HFF-Myc (cell line): Measurements from ENCODE around the gene SAMD3.

ENCODE experiments used
- DNase-seq: peaks from one replicate; pipeline ENCODE4 v3.0.0-alpha.2; 2011; ENCODE audit warnings: low read depth; ENCODE audit errors: extremely low read depth
- H3K4me3 ChIP-seq: replicated peaks from 2 replicates; pipeline ENCODE4 v1.5.1; 2011; ENCODE audit warnings: low read depth, mild to moderate bottlenecking, control low read depth, low read length
- TF ChIP-seq, protein P1 (sequence below): IDR thresholded peaks from 2 replicates; pipeline ENCODE4 v1.5.1; 2012; ENCODE audit warnings: mild to moderate bottlenecking, low read depth, low read length, control low read depth; ENCODE audit errors: missing control alignments

SAMD3 gene

DNA sequence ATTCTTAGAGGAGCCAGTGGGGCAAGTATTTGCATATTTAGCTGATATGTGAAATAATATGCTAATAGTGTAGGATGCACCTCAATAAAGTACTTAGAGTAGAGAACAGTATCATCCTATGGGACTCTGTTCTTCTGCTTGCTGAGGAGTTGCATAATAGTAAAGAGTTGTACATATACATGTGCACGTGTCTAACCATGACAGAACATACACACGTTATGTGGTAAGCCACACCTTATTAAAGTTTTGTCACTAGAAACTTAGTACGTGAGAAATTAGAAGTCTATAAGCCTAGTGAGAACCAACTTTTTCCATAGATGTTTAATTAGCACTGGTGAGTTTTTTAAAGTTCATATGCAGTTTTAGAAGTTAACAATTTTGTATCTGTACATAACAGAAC is 123.6 kb downstream of the SAMD3 start:
- no peak for DNase-seq
- TF ChIP-seq, protein P1, sequence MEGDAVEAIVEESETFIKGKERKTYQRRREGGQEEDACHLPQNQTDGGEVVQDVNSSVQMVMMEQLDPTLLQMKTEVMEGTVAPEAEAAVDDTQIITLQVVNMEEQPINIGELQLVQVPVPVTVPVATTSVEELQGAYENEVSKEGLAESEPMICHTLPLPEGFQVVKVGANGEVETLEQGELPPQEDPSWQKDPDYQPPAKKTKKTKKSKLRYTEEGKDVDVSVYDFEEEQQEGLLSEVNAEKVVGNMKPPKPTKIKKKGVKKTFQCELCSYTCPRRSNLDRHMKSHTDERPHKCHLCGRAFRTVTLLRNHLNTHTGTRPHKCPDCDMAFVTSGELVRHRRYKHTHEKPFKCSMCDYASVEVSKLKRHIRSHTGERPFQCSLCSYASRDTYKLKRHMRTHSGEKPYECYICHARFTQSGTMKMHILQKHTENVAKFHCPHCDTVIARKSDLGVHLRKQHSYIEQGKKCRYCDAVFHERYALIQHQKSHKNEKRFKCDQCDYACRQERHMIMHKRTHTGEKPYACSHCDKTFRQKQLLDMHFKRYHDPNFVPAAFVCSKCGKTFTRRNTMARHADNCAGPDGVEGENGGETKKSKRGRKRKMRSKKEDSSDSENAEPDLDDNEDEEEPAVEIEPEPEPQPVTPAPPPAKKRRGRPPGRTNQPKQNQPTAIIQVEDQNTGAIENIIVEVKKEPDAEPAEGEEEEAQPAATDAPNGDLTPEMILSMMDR: no peak
- no peak overlapping the region for H3K4me3 ChIP-seq

DNA sequence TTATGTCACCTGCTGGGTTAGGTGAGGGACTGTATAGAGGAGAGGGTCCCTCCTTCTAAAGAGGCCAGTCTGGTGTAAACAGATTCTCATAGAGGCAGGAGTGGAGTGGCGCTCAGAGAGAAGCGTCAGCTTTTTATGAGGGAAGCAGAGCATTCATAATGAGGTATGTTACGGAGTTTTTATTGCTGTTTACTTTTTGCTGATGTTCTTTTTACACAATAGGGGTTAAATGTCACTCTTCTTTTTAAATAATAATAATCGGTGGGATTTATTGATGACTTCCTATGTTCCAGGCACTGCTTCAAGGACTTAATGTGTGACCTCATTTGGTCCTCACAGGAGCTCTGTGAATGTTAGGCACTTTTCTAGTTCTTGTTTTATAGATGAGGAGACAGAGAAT is 124.4 kb downstream of the SAMD3 start:
- TF ChIP-seq, protein P1: no peak
- DNase-seq: no peak
- H3K4me3 ChIP-seq: no peak overlapping the region
